Measurements from ENCODE around the gene CUL2.
A peak's percentile ranks its signal among the peaks of the same experiment; 100 is the strongest.
"Not testable (repeated sequence)": the region's sequence is repeated elsewhere in the genome, so short reads cannot be mapped to it uniquely, and the experiment has no call there.

CUL2 gene

DNA sequence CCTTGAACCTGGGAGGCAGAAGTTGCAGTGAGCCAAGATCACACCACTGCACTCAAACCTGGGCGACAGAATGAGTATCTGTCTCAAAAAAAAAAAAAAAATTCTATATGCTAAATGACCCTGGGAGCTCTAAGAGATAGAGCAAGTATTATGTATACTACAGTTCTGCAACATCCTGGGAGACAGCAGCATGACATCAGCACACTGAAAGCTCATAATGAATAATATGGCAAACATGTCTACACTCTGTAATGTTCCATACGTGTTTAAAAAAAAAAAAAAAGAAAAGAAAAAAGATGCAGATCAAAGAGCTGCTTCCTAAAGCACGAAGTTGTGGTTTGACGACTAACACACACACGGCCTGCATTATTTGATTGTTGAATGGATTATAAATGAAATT is 72.5 kb downstream of the CUL2 start:
- DNase-seq: no peak

DNA sequence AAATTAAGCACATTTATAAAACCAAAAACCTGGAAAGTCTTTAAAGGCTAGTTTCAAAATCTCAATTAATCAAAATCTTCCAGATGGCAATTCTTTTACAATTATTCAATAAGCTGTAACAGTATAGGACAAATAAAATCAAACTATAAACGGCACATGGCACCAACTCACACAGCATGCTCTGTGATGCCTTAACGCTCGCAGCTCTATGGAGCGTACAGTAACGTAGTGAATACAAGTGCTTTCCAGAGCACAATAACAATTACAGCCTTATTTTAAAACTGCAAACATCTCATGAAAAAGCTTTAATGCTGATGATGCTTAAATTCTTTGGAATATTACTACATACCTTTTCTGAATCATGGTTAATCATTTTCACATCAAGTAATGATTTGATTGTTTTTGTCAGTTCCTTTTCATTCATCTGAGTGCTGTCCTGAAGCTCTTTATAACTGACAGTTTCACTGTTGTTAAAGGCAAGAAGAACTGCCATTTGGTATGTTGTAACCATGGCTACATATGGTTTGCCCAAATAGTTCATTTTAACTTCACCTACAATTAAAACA is 74.2 kb downstream of the CUL2 start:
- DNase-seq: no peak

DNA sequence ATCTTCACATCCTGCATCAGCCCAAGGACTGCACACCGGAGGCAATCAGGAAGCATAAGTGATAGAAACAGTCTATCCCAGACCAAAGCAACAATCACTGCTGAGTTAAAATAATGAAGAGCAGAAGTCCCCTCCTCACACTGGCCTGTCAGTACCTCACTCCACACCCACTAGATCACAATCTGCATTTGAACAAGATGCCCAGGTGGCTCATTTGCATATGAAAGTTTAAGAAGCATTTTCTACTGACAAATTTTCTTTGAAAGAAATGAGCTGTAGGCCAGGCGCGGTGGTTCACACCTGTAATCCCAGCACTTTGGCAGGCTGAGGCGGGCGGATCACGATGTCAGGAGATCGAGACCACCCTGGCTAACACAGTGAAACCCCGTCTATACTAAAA is 77.4 kb downstream of the CUL2 start:
- DNase-seq: no peak

DNA sequence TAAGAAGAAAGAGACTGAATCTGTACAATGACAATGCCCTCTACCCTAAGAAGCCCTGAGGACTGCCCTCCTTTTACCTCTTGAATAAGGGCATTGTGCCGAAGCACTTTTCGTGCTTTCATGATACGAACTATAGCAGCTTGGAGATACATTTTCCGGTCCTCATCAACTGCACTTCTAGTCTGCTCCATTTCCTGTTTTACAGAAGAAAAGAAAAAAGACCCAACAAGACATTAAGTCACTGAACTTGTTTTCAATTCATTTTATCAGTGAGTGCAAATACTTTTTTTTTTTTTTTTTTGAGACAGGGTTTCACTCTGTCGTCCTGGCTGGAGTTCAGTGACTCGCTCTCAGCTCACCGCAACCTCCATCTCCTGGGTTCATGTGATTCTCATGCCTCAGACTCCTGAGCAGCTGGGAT is 78.4 kb downstream of the CUL2 start:
- no peak for DNase-seq

DNA sequence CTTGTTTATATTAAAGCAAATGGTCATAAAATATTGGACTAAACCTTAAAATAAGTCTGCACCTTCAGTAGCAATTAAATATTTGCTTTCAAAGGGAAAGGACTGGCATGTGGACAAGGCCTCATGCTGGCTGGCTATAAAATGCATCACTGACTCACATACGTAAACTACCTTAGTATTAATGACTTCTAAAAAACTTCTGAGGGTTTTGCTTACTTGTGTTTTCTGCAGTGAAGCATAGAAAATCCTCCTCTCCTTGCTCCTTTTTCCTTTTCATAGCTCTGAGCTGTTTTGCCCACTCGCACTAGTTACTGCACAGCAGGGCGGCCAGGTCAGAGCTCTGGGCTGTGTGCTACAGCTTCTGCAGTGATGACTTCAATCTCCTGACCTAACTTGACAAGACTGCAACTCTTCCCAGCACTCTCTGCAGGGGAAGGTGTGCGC is 82.3 kb downstream of the CUL2 start:
- no peak for DNase-seq

DNA sequence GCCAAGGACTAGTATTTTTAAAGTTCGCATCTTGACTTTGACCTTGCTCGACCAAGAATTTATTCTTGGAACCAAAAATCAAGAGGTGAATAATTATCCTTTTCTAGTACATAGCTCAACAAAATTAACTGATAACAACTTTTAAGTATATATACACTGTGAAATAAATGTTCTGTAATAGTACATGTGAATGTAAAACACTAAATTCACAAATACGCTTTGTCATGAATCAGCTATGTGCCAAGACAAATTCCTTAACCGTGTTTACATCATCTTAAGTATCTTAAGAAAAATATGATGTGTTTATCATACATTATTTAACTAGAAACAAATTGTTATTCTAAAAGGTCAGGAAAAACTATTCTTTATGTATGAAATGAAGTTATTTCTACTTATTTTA is 83.3 kb downstream of the CUL2 start:
- no peak for DNase-seq

DNA sequence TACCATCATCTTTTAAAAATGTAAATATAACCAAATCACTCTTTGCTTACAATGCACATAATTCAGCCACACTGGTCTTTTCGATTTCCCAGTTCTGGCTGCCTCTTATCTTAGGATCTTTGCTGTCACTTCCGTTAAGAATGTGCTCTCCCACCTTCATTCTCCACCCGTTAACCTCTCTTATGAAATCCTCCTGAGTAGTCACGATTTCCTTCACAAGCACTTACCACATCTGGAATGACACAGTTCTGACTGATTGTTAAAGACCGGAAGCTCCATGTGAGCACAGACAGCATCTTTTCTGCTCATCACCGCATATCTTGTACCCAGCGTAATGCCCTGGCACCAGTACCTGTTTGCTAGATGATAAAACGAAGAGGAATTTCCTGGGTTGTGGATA is 84.3 kb downstream of the CUL2 start:
- no peak for DNase-seq

DNA sequence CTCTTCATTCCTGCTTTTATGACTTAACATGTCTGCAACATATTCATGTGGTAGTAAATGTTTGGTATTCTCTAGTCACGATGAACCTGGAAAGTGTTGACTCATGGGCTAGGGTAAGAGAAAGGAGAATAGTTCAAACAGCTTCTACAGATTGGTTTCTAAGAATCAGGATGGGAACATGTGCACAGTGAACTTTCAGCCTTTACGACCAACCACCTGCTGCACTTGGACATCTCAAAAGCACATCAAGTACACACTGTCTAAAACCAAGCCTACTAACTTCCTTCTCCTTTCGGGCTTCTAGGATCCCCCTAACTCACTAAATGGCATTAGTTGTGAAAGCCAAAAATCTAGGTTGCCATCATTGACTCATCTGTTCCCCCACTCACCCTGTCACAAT is 85.5 kb downstream of the CUL2 start:
- no peak for DNase-seq

DNA sequence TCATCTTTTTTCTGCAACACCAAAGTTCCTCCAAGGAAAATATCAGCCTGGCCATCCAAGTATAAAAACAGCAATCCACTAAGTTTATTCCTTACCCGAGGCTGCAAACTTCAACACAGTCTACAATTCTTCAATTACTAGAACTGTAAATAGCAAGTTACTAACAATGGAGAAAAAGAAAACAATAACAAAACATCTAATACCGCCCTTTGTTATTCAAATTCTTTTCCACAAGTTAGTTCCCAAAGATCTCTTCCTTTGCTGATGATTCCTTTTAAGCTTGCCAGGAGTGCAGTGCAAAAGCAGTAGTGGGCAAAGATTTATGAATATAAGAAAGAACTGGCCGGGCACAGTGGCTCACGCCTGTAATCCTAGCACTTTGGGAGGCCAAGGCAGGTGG is 86.2 kb downstream of the CUL2 start:
- DNase-seq: no peak

DNA sequence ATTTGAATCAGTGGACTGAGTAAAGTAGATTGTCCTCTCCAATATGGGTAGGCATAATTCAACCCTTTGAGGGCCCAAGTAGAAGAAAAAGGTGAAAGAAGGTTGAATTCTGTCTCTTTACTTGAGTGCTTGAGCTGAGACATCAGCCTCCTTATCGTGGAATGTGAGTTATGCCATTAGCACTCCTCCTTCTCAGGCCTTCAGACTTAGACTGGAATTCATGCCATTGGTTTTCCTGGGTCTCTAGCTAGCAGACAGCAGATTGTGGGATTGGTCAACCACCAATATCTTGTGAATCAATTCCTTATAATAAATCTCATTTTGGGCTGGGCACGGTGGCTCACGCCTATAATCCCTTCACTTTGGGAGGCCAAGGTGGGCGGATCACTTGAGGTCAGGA is 89.2 kb downstream of the CUL2 start:
- DNase-seq: no peak

DNA sequence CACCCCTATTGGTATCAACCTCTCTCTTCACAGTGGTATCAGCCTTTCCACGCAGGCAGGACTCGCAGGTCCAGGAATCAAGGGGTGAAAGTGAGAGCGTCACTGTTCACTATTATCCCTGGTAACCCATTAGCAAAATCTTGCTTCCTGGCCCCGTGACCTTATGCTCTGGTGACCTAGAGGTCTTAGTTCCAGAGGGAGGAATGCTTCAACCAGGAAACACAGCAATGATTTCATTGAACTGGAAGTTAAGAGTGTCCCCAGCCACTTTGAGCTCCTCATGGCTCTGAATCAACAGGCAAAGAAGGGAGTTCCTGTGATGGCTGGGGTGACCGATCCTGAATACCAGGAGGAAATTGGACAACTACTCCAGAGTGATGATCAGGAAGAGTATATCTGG is 90.6 kb downstream of the CUL2 start:
- DNase-seq: no peak

DNA sequence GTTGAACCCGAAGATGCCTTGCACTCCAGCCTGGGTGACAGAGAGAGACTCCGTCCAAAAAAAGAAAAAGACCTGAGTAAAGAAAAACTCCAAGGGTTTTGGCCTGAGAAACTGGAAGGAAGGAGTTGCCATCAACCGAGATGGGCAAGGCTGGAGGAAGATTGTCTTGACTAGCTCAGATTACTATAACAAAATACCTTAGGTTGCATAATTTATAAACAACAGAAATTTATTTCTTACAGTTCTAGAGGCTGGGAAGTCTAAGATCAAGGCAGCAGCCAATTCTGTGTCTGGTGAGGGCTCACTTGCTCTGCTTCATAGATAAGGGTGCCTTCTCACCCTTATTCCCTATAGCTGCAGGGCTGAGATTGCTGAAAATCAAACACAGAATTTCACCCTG is 91.2 kb downstream of the CUL2 start:
- no peak for DNase-seq

DNA sequence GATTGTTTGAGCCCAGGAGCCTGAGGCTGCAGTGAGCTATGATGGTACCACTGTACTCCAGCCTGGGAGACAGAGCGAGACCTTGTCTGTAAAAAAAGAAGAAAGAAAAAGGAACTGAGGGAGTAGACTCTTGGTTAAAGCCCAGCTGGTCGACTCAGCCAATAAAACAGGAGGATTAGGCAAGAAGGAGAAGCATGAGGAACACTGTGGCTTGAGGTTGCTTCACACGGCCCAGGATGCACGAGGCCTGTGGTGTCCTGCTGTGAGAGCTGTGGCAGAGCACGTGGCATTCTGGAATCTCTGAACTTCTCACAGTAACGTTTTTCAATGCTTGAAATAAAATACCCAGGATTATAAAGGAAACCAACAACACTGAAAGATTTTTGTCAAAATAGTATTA is 93.3 kb downstream of the CUL2 start:
- DNase-seq: no peak

DNA sequence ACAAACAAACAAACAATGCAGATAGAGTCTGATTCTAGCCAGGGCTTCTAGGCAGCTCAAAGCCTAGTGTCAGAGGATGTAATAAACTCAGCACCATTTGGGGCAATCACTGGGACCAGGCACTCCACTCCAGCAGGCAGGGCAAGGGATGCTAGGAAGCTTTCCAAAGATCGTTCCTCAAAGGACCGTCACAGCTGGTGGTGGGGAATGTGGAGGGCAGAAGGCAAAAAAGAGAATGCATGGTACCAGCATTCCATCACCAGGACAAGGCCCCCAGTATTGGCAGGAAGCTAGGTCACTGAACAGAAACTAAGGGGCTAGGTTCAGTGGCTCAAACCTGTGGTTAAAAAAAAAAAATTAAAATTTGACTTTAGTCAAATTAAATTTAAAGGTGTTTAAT is 94.2 kb downstream of the CUL2 start:
- DNase-seq: no peak

DNA sequence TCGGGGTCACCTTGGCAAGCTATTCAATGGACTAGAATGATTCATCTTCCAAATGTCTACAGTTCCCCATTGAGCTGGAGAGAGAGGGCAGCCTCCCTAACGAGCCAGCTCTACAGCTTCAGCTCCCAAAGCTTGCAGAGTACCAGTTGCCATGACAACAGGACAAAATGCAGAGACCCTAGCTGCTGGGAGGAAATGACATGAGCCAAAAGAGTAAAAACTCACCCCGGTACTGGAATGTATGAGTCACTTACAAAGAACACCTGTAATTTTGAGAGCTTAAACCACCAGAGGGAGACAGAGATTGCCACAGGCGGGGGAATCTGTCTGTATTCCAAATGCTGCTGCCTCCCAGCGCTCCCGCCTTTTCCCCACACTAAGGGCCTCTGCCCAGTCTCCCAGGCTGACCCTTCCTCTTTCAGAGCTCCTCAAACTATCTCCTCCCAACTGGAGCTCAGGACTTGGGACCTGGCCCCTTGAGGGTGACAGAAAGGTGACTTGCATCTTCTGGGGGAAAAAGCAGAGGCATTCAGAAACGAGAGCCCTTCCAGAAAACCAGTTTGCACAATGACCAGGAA is 95.5 kb downstream of the CUL2 start:
- DNase-seq: peak; percentile 46 to 56

DNA sequence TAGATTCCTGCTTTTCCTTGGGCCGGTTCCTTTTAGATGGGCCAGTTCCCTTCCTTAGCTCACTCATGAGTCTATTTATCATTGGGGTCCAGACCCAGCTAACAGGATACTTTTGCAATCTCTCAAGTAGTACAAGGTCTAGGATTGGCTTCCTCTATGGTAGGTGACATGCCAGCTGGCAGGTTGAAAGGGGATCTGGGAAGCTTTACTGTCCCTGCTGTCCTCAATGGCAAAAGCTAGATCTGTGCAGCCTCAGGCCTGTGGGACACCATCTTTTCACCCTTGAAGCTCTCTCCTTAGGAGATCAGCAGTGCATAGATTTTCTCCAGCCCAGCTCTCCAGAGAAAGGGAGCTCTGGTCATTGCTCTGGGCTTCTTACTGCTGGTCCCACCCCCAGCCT is 96.4 kb downstream of the CUL2 start:
- no peak for DNase-seq

DNA sequence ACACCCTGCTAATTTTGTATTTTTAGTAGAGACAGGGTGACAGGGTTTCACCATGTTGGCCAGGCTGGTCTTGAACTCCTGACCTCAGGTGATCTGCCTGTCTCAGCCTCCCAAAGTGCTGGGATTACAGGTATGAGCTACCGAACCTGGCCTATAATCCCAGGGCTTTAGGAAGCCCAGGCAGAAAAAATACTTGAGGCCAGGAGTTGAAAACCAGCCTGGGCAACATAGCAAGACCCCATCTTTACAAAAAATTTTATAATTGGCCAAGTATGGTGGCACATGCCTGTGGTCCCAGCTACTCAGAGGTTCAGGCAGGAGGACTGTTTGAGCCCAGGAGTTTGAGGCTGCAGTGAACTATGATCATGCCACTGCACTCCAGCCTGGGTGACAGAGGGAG is 99.0 kb downstream of the CUL2 start:
- not testable (repeated sequence) for DNase-seq

DNA sequence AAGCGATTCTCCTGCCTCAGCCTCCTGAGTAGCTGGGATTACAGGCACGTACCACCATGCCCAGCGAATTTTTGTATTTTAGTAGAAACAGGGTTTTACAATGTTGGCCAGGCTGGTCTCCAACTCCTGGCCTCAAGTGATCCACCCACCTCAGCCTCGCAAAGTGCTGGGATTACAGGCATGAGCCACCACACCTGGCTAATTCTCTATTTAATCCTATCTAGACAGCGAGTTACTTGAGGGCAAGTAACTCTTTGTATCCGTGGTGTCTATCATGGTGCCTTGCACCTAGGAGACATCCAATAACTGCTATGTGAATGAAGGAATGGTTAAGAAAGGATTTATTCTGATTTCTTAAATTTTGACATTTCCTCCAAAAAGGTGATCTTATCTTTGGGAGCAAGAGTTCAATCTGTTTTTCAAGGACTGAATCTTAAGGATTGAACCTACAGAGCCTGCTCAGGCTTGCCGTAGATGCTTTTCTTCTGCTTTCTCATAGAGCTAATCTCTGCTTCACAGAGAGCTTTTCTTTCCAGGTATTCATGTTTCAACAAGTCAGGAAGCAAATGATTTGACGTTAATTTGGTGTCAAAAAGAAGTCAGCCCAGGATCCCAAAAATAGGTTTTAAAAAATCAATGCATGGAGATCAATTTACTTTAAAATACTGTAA is 101.6 kb downstream of the CUL2 start:
- DNase-seq: no peak

DNA sequence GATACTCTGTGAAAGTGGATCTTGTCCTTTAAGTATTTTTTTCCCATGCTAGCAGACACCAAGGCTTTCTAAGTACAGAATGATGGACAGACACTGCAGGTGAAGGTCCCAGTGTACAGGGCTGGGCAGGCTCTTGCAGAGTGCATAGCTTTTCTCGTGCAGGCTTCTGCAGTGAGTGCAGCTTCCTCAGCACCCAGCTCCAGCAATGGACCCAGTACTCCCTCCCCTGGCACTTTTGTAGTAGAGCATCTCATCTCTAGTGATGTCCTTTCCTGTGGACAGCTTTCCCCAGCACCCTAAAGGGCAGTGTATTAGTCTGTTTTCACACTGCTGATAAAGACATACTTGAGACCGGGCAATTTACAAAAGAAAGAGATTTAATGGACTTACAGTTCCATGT is 104.3 kb downstream of the CUL2 start:
- no peak for DNase-seq

DNA sequence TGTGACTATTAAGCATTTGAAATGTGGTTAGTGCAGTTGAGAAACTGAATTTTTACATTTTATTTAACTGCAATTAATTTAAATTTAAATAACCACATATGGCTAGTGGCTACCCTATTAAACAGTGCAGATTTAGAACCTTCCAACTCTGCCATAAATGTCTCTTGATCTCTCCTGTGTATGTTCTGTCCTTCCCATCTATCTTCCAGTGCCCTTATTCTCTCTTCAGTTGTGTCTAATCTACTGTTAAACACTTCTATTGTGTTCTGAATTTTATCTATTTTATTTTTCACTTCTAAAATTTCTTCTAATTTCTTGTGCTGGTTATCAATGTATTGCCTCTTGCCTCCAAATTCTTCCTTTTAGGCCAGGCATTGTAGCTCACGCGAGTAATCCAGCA is 105.0 kb downstream of the CUL2 start:
- DNase-seq: no peak

DNA sequence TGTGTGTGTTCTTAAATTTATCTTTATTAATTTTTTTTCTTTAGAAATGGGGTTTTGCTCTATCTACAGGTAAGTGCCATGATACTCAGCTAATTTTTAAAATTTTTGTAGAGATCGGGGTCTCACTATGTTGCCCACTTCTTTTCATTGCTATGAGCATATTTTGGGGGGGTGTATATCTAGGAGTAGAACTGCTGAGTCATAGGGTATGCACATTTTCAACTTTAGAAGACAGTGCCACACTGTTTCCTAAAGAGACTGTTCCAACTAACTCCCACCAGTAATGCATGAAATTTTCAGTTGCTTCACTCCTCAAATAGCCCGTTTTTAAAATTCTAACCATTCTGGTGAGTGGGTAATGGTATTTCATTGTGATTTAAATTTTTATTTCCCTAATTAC is 108.3 kb downstream of the CUL2 start:
- DNase-seq: no peak

DNA sequence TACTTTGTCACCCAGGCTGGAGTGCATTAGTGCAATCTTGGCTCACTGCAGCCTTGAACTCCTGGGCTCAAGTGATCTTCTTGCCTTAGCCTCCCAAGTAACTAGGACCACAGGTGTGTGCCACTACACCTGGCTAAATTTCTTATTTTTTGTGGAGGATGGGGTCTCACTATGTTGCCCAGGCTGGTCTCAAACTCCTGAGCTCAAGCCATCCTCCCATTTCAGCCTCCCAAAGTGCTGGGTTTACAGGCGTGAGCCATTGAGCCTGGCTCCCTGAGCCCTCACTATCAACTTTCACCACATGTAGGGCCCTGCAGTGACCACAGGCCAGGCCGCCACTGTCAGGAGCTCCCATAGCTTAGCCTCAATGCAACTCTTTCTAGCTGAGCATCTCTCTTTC is 110.2 kb downstream of the CUL2 start:
- no peak for DNase-seq

DNA sequence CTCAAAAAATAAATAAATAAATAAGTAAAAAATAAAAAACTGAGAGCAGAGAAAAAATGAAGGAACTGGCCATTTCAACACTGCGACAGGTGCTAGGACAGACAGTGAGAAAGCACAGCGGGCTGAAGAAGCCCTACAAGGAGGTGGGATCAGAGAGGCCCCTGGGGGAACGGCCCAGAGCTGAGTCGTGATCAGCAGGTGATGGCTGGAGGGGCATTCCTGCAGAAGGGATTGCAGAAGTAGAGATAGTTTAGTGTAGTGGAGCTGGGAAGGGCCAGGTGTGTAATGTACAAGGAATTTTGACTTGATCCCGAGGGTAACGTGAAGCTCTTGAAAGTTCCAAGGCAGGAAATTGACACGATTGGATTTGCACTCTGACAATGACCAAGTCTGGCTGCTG is 112.1 kb downstream of the CUL2 start:
- no peak for DNase-seq

DNA sequence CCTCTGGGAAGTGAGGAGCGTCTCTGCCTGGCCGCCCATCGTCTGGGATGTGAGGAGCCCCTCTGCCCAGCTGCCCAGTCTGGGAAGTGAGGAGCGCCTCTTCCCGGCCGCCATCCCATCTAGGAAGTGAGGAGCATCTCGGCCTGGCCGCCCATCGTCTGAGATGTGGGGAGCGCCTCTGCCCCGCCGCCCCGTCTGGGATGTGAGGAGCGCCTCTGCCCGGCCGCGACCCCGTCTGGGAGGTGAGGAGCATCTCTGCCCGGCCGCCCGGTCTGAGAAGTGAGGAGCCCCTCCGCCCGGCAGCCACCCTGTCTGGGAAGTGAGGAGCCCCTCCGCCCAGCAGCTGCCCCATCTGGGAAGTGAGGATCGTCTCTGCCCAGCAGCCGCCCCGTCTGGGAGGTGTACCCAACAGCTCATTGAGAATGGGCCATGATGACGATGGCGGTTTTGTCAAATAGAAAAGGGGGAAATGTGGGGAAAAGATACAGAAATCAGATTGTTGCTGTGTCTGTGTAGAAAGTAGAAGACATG is 113.7 kb downstream of the CUL2 start:
- DNase-seq: not testable (repeated sequence)
